Measurements from ENCODE around the gene SPX.

Gene SPX

DNA sequence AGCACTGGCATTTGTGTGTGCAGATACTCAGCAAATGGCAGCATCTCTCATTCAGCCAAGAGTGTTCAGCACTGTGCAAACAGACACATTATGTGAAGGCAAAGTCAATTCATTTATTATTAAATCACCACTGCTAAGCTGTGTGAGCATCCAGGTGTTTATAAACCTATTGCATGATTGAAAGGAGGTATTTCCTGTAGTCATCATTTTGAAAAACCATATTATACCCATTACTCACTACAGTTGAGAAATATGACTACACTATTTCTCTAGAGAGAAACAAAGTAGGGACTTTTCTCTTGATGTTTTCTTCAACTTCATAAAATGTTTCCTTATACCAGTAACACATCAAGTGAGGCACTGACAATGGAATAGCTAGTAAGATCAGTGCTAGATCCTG is 13.7 kb downstream of the SPX start:
- no peak for DNase-seq

DNA sequence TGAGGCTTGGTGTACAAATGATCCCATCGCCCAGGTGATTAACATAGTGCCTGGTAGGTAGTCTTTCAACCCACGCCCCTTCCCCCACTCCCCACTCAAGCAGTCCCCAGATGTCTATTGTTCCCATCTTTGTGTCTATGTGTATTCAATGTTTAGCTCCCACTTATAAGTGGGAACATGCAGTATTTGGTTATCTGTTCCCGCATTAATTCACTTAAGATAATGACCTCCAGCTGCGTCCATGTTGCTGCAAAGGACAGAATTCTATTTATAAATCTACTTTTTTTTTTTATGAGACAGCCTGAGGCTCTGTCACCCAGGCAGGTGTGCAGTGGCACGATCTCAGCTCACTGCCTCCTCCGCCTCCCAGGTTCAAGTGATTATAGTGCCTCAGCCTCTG is 15.7 kb downstream of the SPX start:
- no peak for DNase-seq

DNA sequence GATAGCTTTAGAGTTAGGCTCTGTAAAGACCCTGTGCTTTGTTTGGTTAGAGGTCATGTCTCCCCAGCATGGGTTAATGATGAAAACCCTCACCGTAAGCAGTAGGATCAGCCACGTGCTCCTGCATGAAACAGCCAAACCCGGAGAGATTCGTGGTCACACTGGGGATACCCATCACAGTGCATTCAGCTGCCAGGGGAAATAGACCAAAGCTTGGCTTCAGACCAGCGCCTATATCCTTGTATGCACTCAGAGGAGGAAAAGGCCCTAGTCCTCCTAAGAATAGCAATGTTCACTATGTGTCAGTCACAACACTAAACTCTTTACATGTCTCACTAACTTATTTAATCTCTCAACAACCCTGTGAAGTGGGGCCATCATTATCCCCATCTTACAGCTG is 16.3 kb downstream of the SPX start:
- DNase-seq: peak; percentile 28

DNA sequence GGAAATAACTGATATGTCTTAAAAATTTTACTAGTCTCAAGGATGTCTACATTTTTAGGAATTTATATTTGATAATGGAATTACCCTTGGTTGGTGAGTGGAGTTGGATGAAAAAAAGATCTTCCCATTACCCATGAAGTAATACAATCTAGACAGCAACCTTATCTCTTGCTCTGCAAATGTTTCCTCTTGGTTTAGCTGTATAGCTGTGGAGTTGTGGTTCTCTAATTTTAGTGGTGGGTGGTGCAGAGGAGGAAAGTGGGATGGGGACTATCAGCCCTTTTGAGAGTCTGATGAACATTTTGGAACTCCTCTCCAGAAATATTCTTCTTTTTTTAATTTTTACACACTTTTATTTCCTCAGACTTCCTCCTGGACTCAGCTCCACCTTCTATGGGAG is 17.1 kb downstream of the SPX start:
- DNase-seq: no peak

DNA sequence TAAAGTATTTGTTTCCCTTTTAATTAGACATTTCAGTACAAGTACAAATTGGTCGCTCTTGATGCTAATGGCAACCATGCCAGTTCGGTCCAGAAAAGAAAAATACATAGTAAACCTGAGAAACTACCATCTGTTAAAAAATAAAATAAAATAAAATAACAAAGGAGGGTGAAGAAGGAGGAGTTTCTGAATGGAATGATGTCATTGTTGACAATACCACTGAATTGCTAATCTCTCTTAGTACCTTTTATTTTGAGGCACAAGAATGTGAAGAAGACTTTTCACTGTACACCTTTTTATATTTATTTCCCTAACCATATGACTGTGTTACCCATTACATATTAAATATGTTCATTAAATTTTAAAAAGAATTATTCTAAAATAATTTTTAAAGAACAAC is 19.5 kb downstream of the SPX start:
- DNase-seq: no peak

DNA sequence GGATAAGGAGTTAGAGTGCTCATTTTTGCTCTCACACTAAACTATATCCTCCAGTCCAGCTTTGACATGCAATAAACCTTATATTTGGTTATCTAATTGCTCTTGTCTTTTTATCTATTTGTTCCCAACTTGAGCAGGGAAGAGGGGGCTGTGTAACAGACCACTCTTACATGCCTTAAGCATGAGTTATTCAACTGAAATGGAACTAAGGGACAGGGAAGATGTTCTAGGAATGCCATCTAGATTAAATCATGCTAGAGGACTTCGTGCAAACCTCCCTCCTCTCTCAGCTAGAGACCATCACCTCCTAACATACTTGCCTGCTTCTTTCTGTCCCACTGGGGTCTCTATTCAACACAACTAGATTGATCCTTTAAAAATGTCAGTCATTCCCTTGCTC is 20.6 kb downstream of the SPX start:
- DNase-seq: no peak

DNA sequence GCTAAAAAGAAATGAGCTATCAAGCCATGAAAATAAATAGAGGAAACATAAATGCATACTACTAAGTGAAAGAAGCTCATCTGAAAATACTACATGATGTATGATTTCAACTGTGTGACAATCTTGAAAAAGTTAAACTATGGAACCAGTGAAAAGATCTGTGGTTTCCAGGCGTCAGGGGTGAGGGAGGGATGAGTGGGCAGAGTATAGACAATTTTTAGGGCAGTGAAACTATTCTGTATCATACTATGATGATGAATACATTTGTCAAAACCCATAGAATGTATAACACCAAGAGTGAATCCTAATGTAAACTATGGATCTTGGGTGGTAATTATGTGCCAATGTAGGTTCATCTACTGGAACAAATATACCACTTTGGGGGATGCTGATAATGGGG is 21.3 kb downstream of the SPX start:
- DNase-seq: no peak

DNA sequence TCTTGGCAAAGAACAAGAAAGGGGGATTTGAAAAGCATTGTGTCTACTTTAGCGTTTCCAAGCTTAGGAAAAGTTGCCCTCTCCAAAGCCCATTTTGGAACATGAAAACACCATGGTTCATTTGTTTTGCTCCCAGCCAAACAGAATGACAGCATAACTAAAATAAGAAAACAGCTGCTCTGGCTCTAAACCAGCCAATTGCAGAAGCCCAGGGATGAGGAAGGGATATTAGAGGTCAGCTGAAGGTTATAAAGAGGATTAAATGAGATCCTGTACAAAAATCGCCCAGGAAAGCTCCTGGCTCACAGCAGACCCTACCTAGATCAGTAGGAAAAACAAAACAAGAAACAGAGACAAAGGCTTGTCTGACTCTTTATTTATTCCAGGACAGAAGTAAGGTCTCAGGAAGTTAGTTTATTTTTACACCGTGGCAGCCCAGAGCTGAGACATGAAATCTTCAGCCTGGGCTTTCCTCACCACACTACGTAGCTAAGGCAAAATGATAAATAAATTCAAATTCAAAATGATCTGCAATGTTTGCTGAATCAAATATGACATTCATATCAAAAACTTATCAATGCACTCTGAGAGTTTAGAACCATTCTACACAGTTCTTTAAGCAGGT is 25.9 kb downstream of the SPX start:
- peak; percentile 67 for DNase-seq

DNA sequence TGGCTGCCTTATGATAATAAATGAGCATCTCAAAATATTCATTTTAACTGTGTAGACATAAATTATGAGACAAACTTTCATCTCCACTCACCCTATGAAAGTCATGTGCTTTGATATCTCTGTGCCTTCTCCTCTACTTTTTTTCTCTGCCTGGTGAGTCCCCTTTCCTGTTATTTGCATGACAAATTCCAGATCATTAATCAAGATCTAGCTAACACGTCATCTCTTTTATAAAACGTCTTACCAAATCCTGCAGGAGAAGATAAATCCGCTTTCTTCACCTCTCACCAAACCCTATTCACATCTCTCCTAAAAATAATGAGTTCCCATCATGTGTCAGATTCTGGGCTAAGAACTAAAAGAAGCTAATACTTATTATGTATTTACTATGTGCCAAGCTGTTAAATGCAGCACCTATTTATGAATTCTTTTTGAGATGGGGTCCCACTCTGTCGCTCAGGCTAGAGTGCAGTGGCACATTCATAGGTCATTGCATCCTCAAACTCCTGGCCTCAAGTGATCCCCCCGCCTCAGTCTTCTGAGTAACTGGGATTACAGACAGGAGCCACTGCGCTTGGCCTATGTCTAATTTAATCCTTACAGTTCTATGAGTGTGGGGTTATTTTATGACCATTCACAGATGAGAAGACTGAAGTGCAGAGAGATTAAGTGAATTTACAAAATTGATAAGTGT is 26.7 kb downstream of the SPX start:
- DNase-seq: no peak

DNA sequence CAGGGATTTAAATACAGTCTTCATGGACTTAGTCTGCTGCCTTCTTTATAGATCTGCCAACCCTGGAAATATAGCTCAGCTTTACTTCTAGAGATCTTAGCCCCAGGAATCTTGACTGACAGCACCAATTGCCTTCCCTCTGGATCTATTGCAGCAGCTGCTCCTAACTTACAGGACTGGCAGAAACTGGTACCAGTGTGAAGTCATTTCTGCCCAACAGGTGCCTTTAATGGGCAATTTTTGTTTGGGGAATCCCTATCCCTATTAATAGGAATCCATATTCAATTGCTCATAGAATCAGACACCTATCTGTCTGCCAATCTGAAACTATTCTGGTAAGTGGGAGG is 27.2 kb downstream of the SPX start:
- peak; percentile 64 for DNase-seq

DNA sequence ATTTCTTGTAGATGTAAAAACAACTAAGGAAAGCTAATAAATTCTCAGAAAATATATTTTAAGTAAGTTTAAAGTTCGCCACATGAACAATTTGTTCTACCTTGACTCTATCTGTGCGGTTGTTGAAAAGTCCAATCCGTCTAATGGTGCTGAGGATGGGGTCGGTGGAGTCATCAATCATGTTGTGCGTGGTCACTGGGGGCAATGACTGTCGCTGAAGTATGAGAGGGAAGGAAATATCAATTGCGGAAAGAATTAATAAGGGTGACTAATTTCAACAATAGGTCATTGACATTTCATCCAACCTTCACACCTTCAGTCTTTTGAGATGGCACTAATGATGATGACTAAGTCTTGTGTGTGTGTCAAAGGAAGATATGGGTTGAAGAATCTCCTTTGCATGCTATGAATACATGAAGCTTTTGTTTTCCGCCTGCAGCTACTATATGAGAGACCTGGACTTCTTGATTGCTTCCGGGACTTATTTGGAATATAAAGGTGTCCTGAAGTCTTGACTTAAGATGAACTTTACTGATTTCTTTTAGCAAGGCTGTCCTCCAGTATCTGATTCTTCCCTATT is 32.1 kb downstream of the SPX start:
- DNase-seq: no peak

DNA sequence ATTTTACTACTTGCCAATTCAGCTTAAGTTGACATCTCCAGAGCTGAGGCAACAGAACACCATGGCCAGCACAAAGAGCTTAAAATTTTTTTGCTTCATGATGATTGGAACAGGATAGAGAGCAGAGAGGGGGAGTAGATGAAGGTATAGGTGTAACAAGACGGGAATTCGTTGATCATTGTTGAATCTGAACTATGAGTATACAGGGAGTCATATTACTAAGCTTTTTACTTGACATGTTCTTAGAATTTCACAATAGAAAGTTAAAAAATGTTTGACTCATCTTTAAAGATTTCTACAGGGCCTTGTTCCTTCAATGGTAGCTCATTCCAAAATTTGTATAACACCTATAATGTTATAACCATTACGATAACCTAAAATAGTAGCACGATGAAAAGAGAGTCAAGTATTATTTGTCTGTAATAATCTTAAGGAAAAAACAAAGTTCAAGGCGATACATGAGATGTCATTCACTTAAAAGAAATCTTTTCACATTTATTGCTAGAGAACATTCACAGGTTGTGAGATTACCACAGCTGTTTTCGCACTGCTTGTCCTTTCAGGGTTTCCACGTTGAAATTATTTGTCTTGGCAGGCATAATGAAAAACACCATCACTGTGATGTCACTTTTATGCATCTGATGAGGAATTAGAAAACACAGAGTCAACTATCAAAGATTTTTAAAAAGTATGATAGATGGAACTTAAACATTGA is 33.9 kb downstream of the SPX start:
- no peak for DNase-seq

DNA sequence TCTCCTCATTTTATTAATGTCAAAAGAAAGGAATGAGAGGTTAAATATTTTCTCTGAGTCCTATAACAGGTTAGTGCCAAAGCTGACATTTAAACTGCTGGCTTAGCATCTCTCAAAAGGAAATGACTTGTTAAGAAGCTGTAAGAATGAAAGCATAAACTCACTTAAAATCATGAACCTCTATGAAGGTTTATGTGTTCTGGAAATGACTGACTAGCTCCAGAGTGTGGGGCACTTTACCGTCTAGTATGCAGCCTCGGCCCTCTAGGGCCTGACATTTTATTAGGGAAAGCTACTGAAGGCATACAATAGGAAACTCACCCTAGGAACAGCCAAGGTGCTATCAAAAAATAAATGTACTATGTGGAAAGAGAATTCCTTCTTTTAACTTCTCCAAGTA is 35.1 kb downstream of the SPX start:
- no peak for DNase-seq

DNA sequence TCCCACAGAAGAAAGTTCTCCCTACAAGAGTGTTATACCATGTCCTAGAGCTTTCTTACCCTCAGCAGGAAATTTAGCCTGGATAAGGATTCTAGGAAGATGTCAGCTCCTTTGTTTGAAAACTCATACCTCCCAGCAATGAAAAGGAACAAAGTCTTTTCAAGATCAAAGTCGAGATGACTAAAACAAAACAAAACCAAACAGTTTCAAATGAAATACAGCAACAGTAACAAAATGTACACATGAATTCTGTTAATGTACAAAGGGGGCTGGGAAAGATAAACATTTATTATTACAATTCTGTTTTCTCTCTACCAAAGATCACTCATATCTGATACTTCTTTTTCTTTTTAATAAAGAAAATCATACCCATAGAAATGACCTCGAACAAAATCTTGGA is 36.8 kb downstream of the SPX start:
- no peak for DNase-seq

DNA sequence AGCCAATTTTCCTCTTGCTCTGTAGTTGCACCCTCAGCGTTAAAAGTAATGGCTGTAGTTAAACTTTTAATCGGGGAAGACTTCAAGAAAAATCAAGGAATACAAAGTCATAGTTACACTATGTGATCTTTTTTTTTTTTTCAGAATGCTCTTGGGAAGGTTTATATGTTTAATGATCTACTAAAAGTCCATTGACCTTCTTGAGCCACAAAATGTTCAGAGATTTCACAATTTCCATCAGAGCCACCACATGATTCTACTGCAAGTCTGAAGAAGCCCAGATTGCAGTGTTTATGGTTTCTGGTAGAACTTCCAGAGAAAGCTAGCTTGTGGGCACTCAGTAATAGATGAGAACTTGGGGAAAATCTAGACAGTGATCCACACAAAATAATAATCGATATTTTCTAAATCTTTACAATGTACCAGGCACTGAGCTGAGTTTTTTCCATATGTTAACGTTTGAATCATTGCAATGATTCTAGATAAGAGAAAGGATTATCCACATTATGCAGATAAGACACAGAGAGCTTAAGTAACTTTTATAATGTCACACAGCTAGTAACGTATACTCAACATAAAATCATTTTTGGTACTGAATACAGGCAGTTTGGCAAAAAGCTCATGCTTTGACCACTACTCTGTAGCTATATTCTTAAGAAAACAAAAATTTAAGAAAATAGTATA is 40.3 kb downstream of the SPX start:
- DNase-seq: no peak

DNA sequence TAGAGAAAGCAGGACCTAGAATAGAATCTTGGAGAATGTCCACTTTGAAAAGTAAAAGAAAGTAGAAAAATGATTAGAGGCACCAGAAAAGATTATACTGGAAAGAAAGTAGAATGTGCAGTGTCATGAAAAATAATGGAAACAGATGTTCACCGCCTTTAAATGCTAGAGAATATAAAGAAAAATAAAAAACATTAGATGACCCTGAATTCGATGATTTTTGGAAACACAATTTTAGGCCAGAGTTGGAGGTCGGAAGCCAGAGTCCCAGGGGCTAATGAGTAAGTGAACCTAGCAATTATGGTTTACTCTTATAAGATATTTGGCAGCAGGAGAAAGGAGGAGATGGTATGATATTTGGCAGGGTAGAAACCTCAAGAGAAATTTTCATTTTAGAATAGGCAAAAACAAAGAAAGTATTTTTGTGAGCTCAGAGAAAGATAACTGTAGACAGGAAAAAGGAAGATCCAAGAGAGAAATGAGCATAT is 40.9 kb downstream of the SPX start:
- DNase-seq: no peak

DNA sequence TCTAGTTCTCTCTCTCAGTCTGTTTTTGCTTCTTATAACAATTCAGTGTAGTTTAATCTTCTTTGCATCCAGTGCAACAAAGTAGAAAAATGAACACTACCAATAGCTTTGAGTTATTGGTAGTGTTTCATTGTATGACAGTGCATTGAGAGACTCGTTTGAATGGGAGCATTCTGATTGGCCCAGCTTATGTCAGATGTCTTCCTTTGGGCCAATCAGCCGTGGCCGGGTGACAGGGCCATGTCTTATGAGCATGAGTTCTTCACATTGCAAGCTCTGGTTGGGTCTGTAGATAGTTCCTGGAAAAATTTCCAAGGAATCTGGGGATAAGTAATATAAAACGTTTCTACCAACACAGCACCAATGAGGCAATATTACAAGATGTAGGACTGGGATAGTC is 42.0 kb downstream of the SPX start:
- no peak for DNase-seq

DNA sequence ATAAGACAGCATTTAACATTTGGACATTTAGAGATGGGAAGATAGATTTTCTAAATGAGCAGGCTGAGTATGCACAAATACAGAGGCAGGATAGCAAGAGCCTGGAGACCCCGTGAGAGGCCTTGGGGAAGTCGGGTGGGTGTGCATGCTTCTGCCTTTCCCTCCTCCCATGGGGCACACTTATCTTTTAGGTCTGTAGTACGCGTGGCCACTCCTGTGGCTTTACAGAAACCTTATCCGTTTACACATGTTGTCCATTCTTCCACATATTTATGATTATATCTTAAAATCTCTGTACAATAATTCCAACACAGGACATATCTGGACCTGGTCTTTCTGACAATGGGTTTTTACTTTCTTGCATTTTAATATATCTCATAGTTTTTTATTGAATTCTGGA is 45.0 kb downstream of the SPX start:
- DNase-seq: no peak

DNA sequence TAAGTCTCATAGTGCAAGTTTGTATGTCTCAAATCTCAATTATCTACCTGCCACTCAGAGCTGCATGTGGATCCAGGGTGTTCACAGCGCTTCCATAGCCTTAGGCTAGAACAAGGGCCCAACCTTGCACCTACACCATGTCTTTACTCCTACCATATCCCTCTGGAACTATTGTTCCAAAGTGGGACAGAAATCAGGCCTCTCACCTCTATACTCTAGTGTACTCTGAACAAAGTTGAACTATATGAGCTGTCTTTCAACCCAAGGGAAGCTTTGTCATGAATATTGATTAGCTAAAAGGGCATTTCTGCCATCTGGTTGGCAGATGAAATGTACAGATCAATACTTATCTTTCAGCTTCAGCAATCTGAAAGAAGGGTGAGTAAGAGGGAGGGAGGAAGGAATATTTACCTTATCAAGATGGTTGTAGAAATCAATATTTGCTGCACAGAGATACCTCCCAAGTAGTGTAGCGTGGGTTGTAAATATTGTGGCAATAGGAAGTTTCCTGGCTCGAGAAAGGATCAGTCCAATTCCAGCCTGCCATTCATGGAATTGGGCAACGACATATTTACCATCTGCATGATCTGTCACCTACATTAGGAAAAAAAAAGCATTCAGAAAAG is 47.8 kb downstream of the SPX start:
- no peak for DNase-seq

DNA sequence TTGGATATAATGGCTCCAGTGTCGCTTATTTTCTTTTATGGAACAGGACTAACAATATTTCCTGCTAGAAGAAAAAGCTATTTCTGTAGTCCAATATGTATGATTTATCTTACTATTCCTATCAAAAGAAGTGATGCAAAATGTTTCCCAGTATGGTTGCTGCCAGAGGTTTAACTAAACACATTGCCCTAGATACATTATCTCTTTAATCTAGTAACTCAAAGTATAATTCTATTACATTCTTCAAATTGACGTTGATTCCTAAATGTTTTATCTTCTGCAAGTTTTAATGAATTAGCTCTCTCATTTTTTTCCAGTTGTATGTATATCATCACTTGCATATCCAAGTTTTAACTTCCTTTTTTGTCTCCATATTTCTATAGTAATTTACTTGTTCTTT is 50.3 kb downstream of the SPX start:
- no peak for DNase-seq

DNA sequence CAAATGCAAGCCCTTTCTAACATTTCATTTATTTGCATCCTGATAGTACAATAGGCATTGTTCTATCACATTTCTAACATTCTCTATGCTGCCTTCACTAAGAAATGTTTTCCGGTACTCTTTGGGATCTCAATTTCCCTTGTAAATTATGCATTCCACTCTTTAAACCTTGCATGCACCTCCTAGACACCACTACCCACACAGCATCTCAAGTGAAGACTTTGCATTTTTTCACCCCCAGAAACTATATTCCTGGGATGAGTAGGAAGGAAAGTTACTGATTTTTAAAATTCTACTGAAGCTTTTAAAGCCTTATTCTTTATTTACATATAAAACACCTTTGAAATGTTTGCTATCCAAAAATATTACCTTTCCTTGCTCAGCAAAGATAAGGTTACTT is 51.4 kb downstream of the SPX start:
- no peak for DNase-seq

DNA sequence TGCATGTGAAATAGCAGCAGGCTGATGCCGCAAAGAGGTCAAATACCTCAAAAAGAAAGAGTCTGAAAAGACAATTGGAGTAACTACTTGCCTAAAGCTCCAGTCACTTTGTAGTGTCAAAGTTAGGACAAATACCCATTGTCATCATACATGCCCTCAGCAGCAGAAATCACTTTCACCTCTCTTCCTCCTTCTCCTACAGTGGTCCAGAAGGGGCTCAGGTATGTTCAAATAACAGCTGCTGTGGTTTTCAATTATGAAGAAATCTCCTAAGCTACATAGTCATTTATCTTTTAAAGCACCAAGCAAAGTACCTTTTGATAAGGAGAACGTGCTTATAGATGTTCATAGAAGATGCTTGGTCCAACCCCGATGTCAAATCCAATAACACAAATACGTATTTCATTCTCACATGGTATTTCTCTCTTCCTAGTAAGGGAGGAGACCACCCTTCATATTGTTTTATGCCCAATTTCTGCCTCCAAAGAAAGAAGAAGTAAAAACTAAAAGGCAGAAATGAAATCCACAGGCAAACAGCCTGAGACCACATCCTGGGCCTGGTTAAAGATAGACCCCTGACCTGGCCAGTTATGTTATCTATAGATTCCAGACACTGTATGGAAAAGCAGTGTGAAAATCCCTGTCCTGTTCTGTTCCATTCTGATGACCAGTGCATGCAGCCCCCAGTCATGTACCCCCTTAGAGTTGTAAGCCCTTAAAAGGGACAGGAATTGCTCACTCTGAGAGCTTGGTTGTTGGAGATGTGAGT is 54.8 kb downstream of the SPX start:
- no peak for DNase-seq

Measured in femur (tissue), 1 donor.